VCaP (cell line): ENCODE data around the gene EPB41L4B.

Experiments
- H3K27ac ChIP-seq: fragments of 450-650 bp; 2 replicates; pipeline ENCODE4 v1.5.1; 2017
- TF ChIP-seq, protein P1 (sequence below): fragments of 450-650 bp; conservative IDR thresholded peaks from 2 replicates; pipeline ENCODE4 v1.5.1; 2017; ENCODE audit warnings: mild to moderate bottlenecking, moderate library complexity

EPB41L4B gene

DNA sequence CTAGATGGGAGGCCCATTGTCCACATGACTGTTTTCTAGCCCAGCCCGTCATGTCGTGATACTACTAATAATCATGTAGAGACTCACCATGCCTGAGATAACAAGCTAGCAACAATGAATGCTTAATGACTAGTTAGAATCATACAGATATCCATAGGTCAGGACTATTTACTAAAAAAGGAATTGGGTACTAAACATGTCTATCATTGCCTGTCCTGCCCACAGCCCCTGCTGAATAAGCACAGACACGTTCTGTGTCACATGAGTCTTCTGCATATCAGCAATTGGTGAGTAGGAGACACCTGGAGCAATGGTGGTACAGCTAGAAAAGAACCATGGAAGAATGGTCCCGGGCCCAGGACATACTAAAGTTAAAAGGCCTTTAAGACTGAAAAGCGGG lies 171.8 kb downstream of the EPB41L4B start:
- TF ChIP-seq, protein P1, sequence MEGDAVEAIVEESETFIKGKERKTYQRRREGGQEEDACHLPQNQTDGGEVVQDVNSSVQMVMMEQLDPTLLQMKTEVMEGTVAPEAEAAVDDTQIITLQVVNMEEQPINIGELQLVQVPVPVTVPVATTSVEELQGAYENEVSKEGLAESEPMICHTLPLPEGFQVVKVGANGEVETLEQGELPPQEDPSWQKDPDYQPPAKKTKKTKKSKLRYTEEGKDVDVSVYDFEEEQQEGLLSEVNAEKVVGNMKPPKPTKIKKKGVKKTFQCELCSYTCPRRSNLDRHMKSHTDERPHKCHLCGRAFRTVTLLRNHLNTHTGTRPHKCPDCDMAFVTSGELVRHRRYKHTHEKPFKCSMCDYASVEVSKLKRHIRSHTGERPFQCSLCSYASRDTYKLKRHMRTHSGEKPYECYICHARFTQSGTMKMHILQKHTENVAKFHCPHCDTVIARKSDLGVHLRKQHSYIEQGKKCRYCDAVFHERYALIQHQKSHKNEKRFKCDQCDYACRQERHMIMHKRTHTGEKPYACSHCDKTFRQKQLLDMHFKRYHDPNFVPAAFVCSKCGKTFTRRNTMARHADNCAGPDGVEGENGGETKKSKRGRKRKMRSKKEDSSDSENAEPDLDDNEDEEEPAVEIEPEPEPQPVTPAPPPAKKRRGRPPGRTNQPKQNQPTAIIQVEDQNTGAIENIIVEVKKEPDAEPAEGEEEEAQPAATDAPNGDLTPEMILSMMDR = no peak

DNA sequence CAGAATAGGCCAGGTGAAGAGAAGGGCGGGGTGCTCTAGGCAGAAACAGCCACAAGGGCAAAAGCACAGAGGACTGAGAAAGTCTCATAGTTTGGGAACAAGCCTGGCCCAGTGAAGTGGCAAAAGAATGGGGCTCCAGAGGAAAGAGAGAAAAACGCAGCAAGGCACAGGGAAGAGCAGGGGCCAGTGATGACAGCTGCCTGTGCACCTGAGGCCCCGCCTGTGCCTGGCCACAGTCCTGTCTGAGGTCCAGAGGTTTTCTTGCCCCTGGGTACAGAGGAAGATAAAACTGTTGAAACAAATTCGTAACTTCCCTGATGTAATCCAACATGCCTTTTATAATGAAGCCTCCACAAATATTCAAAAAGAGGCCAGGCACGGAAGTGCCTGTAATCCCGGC lies 175.8 kb downstream of the EPB41L4B start:
- TF ChIP-seq, protein P1 = no peak

More for the DNA sequence above, 171.8 kb downstream of the EPB41L4B start:
- H3K27ac ChIP-seq = no peak overlapping the region

DNA sequence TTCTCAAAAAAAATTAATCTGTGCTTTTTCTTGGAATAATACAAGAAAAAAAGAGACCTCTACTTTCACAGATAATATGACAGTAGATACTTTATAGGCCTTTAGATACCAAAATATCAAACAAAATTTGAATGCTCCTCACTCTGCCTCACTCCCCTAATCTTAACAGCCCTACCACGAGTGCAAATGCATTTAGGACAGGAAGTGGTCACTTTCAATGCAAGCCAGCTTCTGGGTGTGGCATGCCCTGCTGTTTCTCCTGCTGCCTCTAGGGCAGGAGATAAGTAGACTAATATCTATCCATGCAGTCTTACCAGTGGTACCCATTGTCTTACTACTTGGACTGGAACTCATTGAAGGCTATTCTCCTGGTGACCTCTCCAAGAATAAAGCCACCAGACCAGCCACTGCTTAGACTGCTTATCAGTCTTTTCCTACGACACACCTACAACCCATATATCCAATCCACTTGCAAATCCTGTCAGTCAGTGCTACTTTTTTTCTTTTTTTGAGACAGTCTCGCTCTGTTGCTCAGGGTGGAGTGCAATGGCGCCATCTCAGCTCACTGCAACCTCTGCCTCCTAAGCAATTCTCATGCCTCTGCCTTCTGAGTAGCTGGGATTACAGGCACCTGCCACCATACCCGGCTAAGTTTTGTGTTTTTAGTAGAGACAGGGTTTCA lies 176.8 kb downstream of the EPB41L4B start:
- TF ChIP-seq, protein P1 = peak; percentile 53
- H3K27ac ChIP-seq = no peak overlapping the region

More for the DNA sequence above, 175.8 kb downstream of the EPB41L4B start:
- H3K27ac ChIP-seq = no peak overlapping the region

DNA sequence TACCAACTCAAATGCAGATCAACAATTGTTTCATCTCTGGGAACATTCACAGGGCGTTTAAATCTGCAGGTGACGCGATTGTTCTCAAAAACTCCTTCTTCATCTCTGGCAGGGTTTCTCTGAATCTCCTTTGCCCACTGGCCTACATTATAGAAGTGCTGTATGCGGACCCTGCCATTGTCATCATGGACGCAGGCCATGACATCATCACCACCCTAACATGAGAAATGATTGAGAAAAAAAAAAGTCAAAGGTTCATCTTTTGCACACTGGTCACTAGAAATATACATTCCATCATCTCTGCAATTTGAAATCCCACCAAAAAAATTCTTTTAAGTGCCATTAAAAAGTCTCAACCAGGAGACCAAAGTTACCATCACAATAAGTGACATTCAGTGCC lies 179.5 kb downstream of the EPB41L4B start:
- no peak overlapping the region for H3K27ac ChIP-seq
- TF ChIP-seq, protein P1 = no peak

DNA sequence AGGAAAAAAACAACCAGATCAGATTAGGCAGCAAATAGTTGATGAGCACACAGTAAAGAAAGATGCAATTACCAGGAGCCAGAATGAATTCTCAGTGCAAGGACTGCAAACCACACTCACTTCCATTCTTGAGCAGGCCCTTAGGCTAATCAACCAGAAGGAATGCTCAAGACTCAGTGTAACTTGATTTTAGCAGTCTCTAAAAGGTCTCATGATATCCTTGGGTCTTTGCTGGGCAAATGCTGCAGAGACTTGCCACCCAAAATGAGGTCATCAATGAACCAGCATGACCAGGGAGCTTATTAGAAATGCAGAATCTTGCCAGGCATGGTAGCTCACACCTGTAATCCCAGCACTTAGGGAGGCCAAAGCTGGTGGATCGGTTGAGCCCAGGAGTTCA lies 181.0 kb downstream of the EPB41L4B start:
- TF ChIP-seq, protein P1 = no peak
- no peak overlapping the region for H3K27ac ChIP-seq

DNA sequence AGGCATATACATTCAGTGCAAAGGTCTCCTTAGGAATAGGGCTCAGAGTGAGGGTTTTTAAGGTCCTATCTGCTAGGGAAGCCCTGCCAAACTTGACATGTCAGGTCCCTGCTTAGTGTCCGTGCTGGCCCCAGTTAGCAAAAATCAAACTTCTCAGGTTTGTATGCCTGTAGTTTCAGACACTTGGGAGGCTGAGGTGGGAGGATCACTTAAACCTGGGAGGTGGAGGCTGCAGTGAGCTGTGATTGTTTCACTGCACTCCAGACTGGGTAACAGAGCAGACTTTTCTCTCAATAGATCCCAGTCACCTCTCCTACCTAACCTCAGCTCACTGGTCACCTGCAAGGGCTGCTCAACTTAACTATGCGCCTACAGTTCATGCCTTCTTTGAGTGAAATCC lies 182.4 kb downstream of the EPB41L4B start:
- no peak overlapping the region for H3K27ac ChIP-seq
- TF ChIP-seq, protein P1 = no peak

DNA sequence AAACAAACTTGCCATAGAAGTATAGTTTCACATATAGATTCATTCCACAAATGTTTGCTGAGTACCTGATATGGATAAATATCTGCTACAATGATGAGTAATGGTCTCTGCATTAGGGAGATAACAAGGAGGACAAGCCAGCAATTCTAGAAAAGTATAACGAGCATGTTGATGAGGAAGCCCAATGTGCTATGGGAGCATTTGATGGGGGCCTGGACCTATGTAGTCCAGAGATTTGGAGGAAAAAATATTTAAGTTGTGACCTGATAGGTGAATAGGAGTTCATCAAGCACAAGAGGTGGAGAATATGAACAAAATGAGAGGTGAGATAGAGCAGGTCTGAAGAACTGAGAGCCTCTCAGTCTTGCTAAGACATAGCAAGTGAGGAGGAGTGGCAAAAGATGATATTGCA lies 186.7 kb downstream of the EPB41L4B start:
- no peak overlapping the region for H3K27ac ChIP-seq
- TF ChIP-seq, protein P1 = no peak
